Activated CD8-positive, alpha-beta memory T cell treated with anti-CD3 and anti-CD28 coated beads for 36 hours (primary cell): Measurements from ENCODE around the gene ACOT2. TPM values are rescaled to one million over a fixed set of nuclear protein-coding genes. Genes with fewer than 3 reads are reported as not detected.
"Not testable (repeated sequence)": the region's sequence is repeated elsewhere in the genome, so short reads cannot be mapped to it uniquely, and the experiment has no call there.

Source experiments
- CTCF ChIA-PET: fragments of 350-600 bp; sonication (Branson Sonifier 250); formaldehyde crosslinking; loops from one replicate; lab custom pipeline; 2021; ENCODE audit warnings: antibody characterized with exemption; lab: Charles Lee
- POLR2A ChIA-PET: fragments of 350-600 bp; sonication (Branson Sonifier 250); formaldehyde crosslinking; loops from one replicate; lab custom pipeline; 2021; ENCODE audit warnings: antibody characterized with exemption; lab: Charles Lee
- total RNA-seq, 2 experiments: library from RNA; stranded (reverse); gene quantifications; one replicate each; pipeline ENCODE4 v1.2.3, GENCODE V29; 2021

The ACOT2 gene
- total RNA-seq, 2 experiments from 2014 or later: 10.8 to 13.2 TPM

DNA sequence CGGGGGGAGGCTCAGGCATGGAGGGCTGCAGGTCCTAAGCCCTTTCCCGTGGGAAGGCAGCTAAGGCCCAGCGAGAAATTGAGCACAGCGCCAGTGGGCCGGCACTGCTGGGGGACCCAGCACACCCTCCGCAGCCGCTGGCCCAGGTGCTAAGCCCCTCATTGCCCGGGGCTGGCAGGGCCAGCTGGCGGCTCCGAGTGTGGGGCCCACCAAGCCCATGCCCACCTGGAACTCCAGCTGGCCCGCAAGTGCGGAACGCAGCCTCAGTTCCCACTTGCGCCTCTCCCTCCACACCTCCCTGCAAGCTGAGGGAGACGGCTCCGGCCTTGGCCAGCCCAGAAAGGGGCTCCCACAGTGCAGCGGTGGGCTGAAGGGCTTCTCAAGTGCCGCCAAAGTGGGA is 2.6 kb upstream of the ACOT2 start:
- POLR2A ChIA-PET: not testable (repeated sequence)
- CTCF ChIA-PET: interaction anchor here (1.3 kb wide), 1 partner anchor 58 kb away, joined by 3 read pairs; no protein-coding TSS in a partner anchor

DNA sequence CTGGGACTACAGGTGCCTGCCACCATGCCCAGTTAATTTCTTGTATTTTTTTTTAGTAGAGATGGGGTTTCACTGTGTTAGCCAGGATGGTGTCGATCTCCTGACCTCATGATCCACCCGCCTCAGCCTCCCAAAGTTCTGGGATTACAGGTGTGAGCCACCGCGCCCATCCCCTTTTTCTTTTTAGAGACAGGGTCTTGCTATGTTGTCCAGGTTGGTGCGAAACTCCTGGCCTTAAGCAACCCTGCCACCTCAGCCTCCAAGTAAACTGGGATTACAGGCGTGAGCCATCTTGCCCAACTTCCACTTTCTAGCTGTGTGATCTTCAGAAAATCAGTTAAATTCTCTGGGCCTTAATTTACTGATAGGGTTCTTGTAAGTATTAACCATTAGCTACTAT is 2.1 kb upstream of the ACOT2 start:
- ChIA-PET POLR2A (interaction anchor here (1.1 kb wide), 1 partner anchor 109 kb away, joined by 6 read pairs; the partner anchor contains the start of gene NUMB), CTCF (interaction anchor here (0.6 to 1.3 kb wide), 2 partner anchors 59 to 221 kb away, joined by 3 read pairs; no protein-coding TSS in a partner anchor)

DNA sequence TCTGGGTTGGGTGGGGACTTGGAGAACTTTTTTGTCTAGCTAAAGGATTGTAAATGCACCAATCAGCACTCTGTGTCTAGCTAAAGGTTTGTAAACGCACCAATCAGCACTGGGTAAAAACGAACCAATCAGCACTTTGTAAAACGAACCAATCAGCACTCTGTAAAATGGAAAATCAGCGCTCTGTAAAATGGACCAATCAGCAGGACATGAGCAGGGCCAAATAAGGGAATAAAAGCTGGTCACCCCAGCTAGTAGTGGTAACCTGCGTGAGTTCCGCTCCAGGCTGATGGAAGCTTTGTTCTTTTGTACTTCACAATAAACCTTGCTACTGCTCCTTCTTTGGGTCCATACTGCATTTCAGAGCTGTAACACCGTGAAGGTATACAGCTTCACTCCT is 1.7 kb upstream of the ACOT2 start:
- POLR2A ChIA-PET: interaction anchor here (1.1 kb wide), 1 partner anchor 109 kb away, joined by 6 read pairs; the partner anchor contains the start of gene NUMB
- CTCF ChIA-PET: interaction anchor here (0.6 kb wide), 1 partner anchor 220 kb away, joined by 3 read pairs; no protein-coding TSS in a partner anchor

DNA sequence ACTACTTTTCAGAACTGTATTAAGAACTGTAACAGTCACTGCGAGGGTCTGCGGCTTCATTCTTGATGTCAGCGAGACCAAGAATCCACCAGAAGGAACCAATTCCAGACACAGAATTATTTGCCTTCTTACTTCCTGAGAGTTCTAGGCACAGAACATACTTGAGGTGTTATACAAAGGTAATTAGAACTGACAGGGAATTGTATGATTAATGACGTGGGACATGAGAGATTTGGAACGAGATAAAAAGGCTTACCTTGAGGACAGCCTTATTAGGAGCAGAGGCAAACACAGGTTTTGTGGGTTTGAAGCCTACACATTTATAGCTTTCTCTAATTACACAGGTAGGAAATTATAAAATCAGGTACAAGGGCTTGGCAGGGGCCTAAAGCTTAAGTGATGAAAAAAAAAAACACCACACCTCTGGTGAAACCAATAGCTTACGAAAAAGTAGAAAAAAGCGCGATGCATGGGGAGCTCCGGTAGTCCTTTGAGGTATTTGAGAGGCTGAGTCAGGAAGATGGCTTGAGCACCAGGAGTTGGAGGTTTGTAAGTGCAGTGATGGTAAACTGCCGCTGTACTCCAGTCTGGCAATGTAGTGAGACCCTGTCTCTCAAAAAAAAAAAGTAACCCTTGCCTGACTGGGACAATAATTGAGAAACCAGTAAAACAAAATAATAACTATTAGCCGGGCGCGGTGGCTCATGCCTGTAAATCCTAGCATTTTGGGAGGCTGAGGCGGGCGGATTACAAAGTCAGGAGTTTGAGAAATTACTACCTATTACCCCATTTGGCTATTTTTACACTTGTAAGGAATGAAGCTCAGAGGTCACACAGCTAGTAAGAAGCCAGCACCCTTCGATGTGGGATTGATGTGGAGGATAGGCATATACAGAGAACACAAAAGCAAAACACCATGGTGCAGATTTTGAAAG is 795 bp upstream of the ACOT2 start:
- POLR2A ChIA-PET: interaction anchor here (0.5 to 1.6 kb wide), 10 partner anchors 24 to 433 kb away, joined by 3 to 8 read pairs (median 5); partner anchors contain the start of genes ACOT6, NUMB and RIOX1
- CTCF ChIA-PET: interaction anchor here (0.5 to 1.1 kb wide), 4 partner anchors 8 to 621 kb away, joined by 3 to 4 read pairs (median 3); no protein-coding TSS in a partner anchor

DNA sequence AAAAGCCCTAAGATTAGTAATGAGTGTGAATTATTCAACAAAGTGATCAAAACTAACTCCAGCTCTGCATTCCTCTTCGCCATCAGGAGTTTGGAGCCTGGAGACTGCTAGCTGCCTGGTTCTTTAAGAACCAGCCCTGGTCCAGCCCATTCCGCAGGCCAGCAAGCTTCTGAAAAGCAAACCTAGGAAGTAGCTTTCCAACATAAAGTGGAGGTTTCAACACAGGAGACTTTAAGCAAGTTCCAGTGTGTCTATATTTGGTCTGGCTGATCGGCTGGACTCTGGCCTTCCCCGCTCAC is 178 bp upstream of the ACOT2 start:
- ChIA-PET POLR2A (interaction anchor here (0.5 to 1.6 kb wide), 9 partner anchors 24 to 509 kb away, joined by 3 to 8 read pairs (median 5); partner anchors contain the start of genes ACOT6 and RIOX1), CTCF (interaction anchor here (0.5 to 1.8 kb wide), 4 partner anchors 9 to 70 kb away, joined by 3 to 5 read pairs (median 4); no protein-coding TSS in a partner anchor)

DNA sequence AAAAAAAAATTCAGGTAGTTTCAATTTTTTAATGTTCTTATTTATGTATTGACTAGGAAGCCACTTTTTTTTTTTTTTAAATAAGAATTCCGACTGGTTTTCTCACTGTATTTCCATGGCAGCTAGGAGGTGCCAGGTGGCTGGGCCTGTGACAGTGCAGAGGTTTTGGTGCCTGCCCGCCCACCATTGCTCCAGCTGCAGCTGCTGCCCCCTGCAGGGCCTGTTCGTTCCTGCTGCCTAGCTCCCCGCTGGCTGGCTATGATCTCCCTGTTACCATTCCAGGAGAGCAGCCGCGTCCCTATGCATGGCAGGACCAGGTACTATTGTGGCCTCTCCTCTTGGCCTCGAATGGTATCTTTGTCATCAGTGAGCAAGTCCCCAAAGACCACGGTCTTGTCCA is 1.9 kb downstream of the ACOT2 start:
- POLR2A ChIA-PET: interaction anchor here (0.7 to 1.4 kb wide), 8 partner anchors 22 to 189 kb away, joined by 3 to 7 read pairs (median 5); partner anchors contain the start of genes ACOT6, DNAL1 and RIOX1
- CTCF ChIA-PET: interaction anchor here (0.7 to 2.3 kb wide), 14 partner anchors 8 to 513 kb away, joined by 3 to 11 read pairs (median 4); no protein-coding TSS in a partner anchor

DNA sequence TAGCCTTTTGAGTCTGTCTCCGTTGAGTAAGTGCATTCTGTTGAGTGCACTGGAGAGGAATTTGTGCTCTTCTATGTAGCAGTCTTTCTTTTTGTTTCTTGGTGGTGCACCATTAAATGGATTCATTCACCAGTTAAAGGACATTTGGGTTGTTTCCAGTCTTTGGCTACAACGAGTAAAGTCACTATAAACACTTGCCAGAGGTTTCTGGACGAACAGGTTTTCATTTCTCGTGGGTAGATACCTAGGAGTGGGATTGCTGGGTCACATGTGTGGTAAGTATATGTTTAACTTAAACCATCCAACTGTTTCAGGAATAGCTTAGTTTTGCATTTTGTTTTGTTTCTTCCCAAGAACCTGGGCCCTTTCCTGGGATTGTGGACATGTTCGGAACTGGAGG is 4.0 kb downstream of the ACOT2 start:
- CTCF ChIA-PET: not testable (repeated sequence)

DNA sequence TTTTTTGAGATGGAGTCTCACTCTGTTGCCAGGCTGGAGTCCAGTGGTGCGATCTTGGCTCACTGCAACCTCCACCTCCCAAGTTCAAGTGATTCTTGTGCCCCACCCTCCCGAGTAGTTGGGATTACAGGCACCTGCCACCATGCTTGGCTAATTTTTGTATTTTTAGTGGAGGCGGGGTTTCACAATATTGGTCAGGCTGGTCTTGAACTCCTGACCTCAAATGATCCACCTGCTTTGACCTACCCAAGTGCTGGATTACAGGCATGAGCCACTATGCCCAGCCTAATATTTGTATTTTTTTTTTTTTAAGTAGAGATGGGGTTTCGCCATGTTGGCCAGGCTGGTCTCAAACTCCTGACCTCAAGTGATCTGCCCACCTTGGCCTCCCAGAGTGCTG is 4.7 kb downstream of the ACOT2 start:
- CTCF ChIA-PET: not testable (repeated sequence)

More for the DNA sequence above, 4.0 kb downstream of the ACOT2 start:
- POLR2A ChIA-PET: not testable (repeated sequence)

DNA sequence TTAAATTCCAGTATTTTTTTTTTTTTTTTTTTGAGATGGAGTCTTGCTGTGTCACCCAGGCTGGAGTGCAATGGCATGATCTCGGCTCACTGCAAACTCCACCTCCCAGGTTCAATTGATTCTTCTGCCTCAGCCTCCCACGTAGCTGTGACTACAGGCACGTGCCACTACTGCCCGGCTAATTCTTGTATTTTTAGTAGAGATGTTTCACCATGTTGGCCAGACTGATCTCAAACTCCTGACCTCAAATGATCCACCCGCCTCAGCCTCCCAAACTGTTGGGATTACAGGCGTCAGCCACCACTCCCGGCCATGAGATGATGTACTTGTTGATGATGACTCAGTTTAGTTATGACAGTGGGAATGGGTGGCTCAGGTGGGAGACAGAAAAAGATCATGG is 5.2 kb downstream of the ACOT2 start:
- CTCF ChIA-PET, POLR2A ChIA-PET: not testable (repeated sequence)

More for the DNA sequence above, 4.7 kb downstream of the ACOT2 start:
- POLR2A ChIA-PET: not testable (repeated sequence)

DNA sequence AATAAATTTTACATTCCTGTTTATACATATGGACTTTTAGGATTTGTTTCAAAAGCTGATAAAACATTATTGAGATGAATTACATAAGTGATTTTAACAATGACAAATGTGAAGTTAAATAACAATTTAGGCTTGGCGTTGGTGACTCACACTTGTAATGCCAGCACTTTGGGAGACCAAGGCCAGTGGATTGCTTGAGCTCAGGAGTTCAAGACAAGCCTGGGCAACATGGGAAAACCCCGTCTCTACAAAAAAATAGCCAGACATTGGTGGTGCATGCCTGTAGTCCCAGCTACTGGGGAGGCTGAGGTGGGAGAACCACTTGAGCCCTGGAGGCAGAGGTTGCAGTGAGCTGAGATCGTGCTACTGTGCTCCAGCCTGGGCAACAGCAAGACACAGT is 7.4 kb downstream of the ACOT2 start:
- CTCF ChIA-PET: no interaction called here
- POLR2A ChIA-PET: no interaction called here

DNA sequence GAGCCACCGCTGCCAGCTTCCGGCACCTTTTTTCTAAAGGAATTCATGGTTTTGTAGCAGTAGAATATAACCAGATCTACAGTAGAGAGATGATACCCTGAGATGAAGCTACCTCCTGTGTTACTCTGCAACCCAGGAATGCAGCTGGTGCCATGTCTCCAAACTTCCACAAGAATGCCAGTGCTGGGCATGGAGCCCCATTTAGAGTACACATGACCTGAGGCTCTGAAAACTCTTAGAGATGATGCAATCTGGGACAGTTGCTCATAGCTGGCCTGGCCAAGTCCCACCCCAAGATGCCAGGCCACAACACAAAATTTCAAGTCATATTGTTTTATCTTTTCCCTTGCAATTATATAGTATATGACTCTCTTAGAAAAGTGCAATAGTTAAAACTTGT is 8.2 kb downstream of the ACOT2 start:
- POLR2A ChIA-PET: not testable (repeated sequence)
- CTCF ChIA-PET: interaction anchor here (0.7 kb wide), 1 partner anchor 72 kb away, joined by 3 read pairs; no protein-coding TSS in a partner anchor

DNA sequence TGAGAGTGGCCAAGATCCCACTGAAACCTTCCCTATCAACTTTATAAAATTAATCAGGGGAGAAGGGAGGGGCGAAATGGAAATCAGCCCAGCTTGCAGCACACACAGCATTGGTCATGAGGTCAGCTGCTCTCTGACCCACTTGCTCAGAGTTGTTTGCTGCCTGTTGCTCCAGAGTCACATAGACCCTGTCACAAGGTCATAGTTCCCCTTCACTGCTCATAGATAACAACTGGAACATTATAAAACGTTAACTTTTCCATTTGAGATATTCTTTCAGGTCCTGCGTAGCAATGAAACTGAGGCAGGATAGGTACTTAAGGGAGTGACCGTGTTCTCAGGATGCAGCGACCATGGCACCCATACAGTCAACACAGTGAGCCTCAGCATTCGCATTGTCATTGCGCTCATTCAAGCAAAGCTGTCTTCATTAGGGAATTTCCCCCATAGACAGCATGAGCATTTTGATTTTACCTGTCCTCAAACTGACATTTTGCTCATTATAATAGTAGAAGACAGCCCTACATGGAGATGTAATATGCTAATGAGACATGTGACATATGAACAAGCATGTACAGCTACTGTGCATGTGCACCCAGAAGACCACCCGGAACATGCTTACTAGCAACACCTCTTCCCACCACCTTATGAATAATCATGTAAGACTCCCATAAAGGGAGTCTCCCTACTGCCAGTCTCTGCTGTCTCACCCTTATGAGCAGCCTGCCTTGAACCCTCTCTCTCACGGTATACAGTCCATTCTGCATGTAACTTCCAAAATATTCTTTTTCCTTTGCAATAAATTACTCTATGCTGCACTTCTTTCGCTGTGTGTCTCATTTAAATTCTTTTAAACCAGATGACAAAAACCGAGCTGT is 13.3 kb downstream of the ACOT2 start:
- CTCF ChIA-PET, POLR2A ChIA-PET: not testable (repeated sequence)

DNA sequence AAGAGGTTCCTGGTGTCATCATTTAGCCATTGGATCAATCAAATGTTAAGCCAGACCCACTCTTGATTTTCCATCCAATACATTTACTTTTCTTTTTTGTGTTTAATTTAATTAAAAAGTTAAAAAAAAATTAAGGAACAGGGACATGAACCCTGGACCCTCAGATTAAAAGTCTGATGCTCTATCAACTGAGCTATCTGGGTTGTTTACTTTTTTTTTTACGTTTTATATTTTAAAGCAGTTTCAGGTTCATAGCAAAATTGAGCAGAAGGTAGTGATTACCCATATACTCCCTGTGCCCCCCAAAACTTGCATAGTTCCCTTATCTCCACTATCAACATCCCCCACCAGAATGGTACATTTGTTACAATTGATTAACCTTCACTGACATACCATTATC is 19.7 kb downstream of the ACOT2 start:
- POLR2A ChIA-PET: no interaction called here
- CTCF ChIA-PET: no interaction called here

DNA sequence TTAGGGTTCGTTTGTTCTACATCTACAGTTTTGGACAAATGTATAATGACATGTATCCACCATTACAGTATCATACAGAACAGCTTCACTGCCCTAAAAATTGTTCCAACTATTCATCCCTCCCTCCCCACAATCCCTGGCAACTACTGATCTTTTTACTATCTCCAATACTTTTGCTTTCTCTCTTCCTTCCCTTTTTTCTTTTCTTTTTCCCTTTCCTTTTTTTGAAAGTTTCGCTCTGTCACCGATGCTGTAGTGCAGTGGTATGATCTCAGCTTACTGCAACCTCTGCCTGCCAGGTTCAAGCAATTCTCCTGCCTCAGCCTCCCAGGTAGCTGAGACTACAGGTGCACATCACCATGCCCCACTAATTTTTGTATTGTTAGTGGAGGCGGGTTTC is 20.1 kb downstream of the ACOT2 start:
- POLR2A ChIA-PET: interaction anchor here (1.0 kb wide), 1 partner anchor 23 kb away, joined by 3 read pairs; the partner anchor contains the start of gene ACOT6
- CTCF ChIA-PET: interaction anchor here (1.0 kb wide), 1 partner anchor 18 kb away, joined by 4 read pairs; no protein-coding TSS in a partner anchor

DNA sequence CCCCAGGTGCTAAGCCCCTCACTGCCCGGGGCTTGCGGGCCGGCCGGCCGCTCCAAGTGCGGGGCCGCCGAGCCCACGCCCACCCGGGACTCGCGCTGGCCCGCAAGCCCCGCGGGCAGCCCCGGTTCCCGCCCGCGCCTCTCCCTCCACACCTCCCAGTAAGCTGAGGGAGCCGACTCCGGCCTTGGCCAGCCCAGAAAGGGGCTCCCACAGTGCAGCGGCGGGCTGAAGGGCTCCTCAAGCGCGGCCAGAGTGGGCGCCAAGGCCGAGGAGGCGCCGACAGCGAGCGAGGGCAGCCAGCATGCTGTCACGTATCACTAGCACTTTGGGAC is 21.6 kb downstream of the ACOT2 start:
- CTCF ChIA-PET, POLR2A ChIA-PET: not testable (repeated sequence)

DNA sequence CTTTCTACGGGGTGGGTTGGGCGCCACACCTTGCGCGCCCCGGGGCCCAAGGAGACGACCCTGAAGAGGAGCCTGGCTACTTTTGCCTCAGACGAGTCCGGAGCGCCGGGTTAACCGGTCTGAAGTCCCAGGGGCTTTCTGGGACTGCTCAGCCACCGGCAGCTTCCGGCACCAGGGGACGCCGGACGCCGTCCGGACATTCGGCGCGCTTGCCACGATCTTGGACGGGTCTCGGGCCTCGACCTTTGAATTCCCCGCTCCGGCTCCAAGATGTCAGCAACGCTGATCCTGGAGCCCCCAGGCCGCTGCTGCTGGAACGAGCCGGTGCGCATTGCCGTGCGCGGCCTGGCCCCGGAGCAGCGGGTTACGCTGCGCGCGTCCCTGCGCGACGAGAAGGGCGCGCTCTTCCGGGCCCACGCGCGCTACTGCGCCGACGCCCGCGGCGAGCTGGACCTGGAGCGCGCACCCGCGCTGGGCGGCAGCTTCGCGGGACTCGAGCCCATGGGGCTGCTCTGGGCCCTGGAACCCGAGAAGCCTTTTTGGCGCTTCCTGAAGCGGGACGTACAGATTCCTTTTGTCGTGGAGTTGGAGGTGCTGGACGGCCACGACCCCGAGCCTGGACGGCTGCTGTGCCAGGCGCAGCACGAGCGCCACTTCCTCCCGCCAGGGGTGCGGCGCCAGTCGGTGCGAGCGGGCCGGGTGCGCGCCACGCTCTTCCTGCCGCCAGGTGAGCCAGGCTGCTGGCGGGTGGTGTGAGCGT is 22.9 kb downstream of the ACOT2 start, which contains the start of gene ACOT4:
ACOT4 (plus strand) TSS at position 184 of the 760 bp plus-strand sequence; CDS start at position 271, 87 bp downstream.
- CTCF ChIA-PET: interaction anchor here (1.1 kb wide), 1 partner anchor 10 kb away, joined by 3 read pairs; no protein-coding TSS in a partner anchor
- POLR2A ChIA-PET: interaction anchor here (0.8 to 2.2 kb wide), 3 partner anchors 21 to 23 kb away, joined by 5 to 8 read pairs (median 7); partner anchors contain the start of genes ACOT2 and ACOT6

DNA sequence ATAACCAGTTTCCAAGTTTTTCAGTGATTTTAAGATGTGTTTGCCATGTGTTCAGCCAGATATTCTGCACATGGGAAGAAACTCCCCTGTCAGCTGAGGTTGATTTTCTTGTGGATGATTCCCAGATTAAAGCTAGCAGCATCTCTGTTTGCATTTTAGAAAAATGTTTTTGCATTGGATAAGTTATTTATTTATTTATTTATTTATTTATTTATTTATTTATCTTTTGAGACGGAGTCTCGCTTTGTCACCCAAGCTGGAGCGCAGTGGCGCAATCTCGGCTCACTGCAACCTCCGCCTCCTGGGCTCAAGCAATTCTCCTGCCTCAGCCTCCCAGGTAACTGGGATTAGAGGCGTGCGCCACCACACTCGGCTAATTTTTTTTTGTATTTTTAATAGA is 25.5 kb downstream of the ACOT2 start:
- ChIA-PET POLR2A (interaction anchor here (0.5 kb wide), 1 partner anchor 16 kb away, joined by 4 read pairs; no protein-coding TSS in a partner anchor), CTCF (no interaction called here)

DNA sequence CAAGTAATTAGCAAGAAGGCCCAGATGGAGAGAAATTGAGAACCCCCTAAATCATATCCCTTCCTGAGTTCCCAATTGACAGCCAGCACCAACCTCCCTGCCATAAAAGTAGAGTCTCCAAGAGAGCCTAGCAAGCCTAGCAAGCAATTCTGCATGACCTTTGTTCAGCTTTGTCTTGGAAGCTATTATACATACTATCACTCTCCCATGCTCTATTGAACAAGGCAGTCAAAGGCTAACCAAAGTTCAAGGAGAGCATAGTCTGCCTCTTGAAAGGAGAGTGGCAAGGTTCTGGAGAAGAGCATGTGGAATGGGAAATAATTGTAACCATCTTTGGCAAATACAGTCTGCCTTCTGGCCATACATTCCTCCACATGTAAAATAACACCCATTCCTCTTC is 30.5 kb downstream of the ACOT2 start:
- CTCF ChIA-PET: interaction anchor here (0.6 kb wide), 1 partner anchor 154 kb away, joined by 3 read pairs; no protein-coding TSS in a partner anchor
- POLR2A ChIA-PET: no interaction called here
